Right atrium auricular region (tissue), 2 donors: ENCODE measurements around the gene NDUFAF8. TPM values are rescaled to one million over a fixed set of nuclear protein-coding genes. Genes with fewer than 3 reads are reported as not detected.

Experiments
- DNase-seq: peaks from one replicate; pipeline ENCODE4 v3.0.0-alpha.2; 2019; ENCODE audit warnings: low spot score
- H3K27ac ChIP-seq, 2 donors: fragments of 200-600 bp; sonication (generic); 1 replicate in 1 of 2; 2 replicates in 1 of 2; pipeline ENCODE4 v1.5.1; 2016 to 2019
- H3K27me3 ChIP-seq, 2 donors: fragments of 200-600 bp; sonication (generic); one replicate each; pipeline versions ENCODE4 v1.5.1 to v1.6.0; 2017 to 2019
- H3K36me3 ChIP-seq: fragments of 200-600 bp; sonication (generic); one replicate; pipeline ENCODE4 v1.5.1; 2016
- H3K4me1 ChIP-seq, 2 donors: fragments of 200-600 bp; sonication (generic); one replicate each; pipeline versions ENCODE4 v1.5.1 to v1.6.0; 2017 to 2019
- H3K4me3 ChIP-seq, 2 donors: fragments of 200-600 bp; sonication (generic); 1 replicate in 1 of 2; 2 replicates in 1 of 2; pipeline ENCODE4 v1.5.1; 2017 to 2019; ENCODE audit warnings: mild to moderate bottlenecking in 1 of 2, moderate library complexity in 1 of 2
- H3K9me3 ChIP-seq, 2 donors: fragments of 200-600 bp; sonication (generic); one replicate each; pipeline ENCODE4 v1.5.1; 2019
- CTCF ChIP-seq, 2 donors: fragments of 200-600 bp; sonication (generic); IDR thresholded peaks; one replicate each; pipeline ENCODE4 v1.5.1; 2019; ENCODE audit warnings: antibody characterized with exemption in 2 of 2
- total RNA-seq, 2 donors: library from RNA; depleted of rRNA; stranded (reverse); fragments of >200 nt; gene quantifications; one replicate each; pipeline ENCODE4 v1.1.0, GENCODE V29; 2016

Gene NDUFAF8
- total RNA-seq, 2 donors from 2014 or later, result 53.1 to 53.5 TPM

- Histone ChIP-seq H3K36me3 (no peaks in the 10 kb centered on the region), H3K27ac (no peak overlapping the region), H3K4me1 (no peaks in the 10 kb centered on the region), H3K4me3 (no peak overlapping the region), H3K27me3 (no peaks in the 10 kb centered on the region), H3K9me3 (no peaks in the 10 kb centered on the region)
- no peak for TF ChIP-seq CTCF (IDR thresholded peaks at IDR 0.05)
- no peak for DNase-seq
Measured at GRCh38 chr17:81192386-81193050, 46.6 kb upstream of the NDUFAF8 start.

DNA sequence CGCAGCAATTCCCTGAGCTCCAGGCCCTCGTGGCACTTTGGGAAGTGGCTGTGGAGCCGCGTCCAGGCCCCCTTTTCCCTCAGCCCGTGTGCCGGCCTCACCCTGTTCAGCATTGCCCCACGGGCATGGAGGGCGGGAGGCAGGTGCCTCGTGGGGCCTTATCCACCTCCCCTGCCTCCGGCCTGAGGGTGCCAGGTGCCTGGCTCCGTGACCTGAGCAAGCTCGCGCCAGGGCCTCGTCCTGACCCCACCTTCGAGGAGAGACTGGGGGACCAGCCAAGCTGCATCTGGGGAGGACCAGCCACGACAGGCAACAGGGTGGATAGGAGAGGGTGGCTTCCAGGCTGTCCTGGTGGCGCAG is 46.1 kb upstream of the NDUFAF8 start:
- H3K4me1 ChIP-seq, result no peaks in the 10 kb centered on the region
- no peak for TF ChIP-seq CTCF (IDR thresholded peaks at IDR 0.05)
- no peaks in the 10 kb centered on the region for H3K9me3 ChIP-seq
- no peak overlapping the region for H3K4me3 ChIP-seq
- no peak for DNase-seq
- H3K36me3 ChIP-seq, result no peaks in the 10 kb centered on the region
- no peak overlapping the region for H3K27ac ChIP-seq
- H3K27me3 ChIP-seq, result no peaks in the 10 kb centered on the region

- no peak for DNase-seq
Measured at GRCh38 chr17:81193470-81194224, 45.5 kb upstream of the NDUFAF8 start.

DNA sequence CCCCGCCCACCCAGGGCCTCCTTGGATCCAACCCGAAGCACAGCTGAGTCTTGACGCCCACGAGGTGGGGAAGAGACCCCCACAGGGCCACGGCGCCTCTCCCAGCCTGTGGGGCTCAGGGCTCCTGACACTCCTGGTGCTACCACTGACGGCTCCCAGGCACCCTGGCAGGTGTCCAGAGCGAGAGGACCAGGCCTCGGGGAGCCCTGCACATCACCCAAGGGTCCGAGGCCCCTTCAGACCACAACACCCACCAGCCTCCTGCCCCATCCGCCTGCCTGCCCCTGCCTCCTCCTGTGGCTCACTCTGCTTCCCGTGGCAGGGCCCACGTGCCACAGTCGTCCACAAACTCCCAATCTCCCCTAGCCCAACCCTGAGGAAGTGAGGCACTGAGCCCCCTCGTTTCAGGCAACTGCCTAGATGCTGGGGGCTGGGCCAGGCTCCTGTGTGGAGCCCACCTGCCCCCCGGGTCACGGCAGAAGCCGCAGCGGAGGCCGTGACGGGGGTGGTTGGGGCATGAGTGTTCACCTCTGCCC is 44.8 kb upstream of the NDUFAF8 start:
- H3K27me3 ChIP-seq, result no peaks in the 10 kb centered on the region
- no peak overlapping the region for H3K27ac ChIP-seq
- H3K36me3 ChIP-seq, result no peaks in the 10 kb centered on the region
- TF ChIP-seq CTCF (IDR thresholded peaks at IDR 0.05), result no peak
- no peak for DNase-seq
- H3K4me3 ChIP-seq, result no peak overlapping the region
- no peaks in the 10 kb centered on the region for H3K4me1 ChIP-seq
- H3K9me3 ChIP-seq, result no peaks in the 10 kb centered on the region

More at GRCh38 chr17:81193470-81194224, 45.5 kb upstream of the NDUFAF8 start:
- no peak overlapping the region for H3K4me3 ChIP-seq
- H3K27me3 ChIP-seq, result no peaks in the 10 kb centered on the region
- H3K4me1 ChIP-seq, result no peaks in the 10 kb centered on the region
- H3K36me3 ChIP-seq, result no peaks in the 10 kb centered on the region
- H3K27ac ChIP-seq, result no peak overlapping the region
- H3K9me3 ChIP-seq, result no peaks in the 10 kb centered on the region
- no peak for TF ChIP-seq CTCF (IDR thresholded peaks at IDR 0.05)

GRCh38 chr17:81194941-81195901 is 43.9 kb upstream of the NDUFAF8 start:
- Histone ChIP-seq H3K27me3 (no peaks in the 10 kb centered on the region), H3K27ac (no peak overlapping the region), H3K9me3 (no peaks in the 10 kb centered on the region), H3K36me3 (no peaks in the 10 kb centered on the region), H3K4me3 (no peak overlapping the region), H3K4me1 (no peaks in the 10 kb centered on the region)
- DNase-seq, result no peak
- no peak for TF ChIP-seq CTCF (IDR thresholded peaks at IDR 0.05)
